Measurements from ENCODE around the gene DCAF6.

The DCAF6 gene

GRCh38 chr1:167968569-167968968 is 32.1 kb downstream of the DCAF6 start:
- ChIA-PET POLR2A (no interaction called here), CTCF (interaction anchor here (1.5 kb wide), 1 partner anchor 15 kb away, joined by 4 read pairs; no protein-coding TSS in a partner anchor)
- no peak for DNase-seq (ENCODE audit: extremely low spot score)
- no peak for TF ChIP-seq CTCF (IDR thresholded peaks at IDR 0.05; ENCODE audit: control extremely low read depth, extremely low read depth, low read depth, missing control alignments)

- no peak for DNase-seq (ENCODE audit: extremely low spot score)
- CTCF ChIA-PET: interaction anchor here (2.3 kb wide), 1 partner anchor 8 kb away, joined by 5 read pairs; no protein-coding TSS in a partner anchor
- no peak for TF ChIP-seq CTCF (IDR thresholded peaks at IDR 0.05; ENCODE audit: control extremely low read depth, extremely low read depth, low read depth, missing control alignments)
- POLR2A ChIA-PET: no interaction called here
Measured at GRCh38 chr1:167973832-167974231, 37.3 kb downstream of the DCAF6 start.

GRCh38 chr1:167974698-167975097 is 38.2 kb downstream of the DCAF6 start:
- no peak for TF ChIP-seq CTCF (IDR thresholded peaks at IDR 0.05; ENCODE audit: control extremely low read depth, extremely low read depth, low read depth, missing control alignments)
- ChIA-PET POLR2A (no interaction called here), CTCF (interaction anchor here (2.3 kb wide), 1 partner anchor 9 kb away, joined by 5 read pairs; no protein-coding TSS in a partner anchor)
- no peak for DNase-seq (ENCODE audit: extremely low spot score)

GRCh38 chr1:167977245-167977644 is 40.8 kb downstream of the DCAF6 start:
- CTCF ChIA-PET: no interaction called here
- no peak for TF ChIP-seq CTCF (IDR thresholded peaks at IDR 0.05; ENCODE audit: control extremely low read depth, extremely low read depth, low read depth, missing control alignments)
- POLR2A ChIA-PET: no interaction called here
- DNase-seq (ENCODE audit: extremely low spot score): no peak

GRCh38 chr1:167981933-167982332 is 45.5 kb downstream of the DCAF6 start:
- ChIA-PET POLR2A (no interaction called here), CTCF (no interaction called here)
- no peak for DNase-seq (ENCODE audit: extremely low spot score)
- no peak for TF ChIP-seq CTCF (IDR thresholded peaks at IDR 0.05; ENCODE audit: control extremely low read depth, extremely low read depth, low read depth, missing control alignments)

- POLR2A ChIA-PET: no interaction called here
- CTCF ChIA-PET: interaction anchor here (0.8 to 1.0 kb wide), 2 partner anchors 15 to 163 kb away, joined by 3 to 4 read pairs; no protein-coding TSS in a partner anchor
- no peak for TF ChIP-seq CTCF (IDR thresholded peaks at IDR 0.05; ENCODE audit: control extremely low read depth, extremely low read depth, low read depth, missing control alignments)
- DNase-seq (ENCODE audit: extremely low spot score): no peak
Measured at GRCh38 chr1:167983797-167984420, 47.4 kb downstream of the DCAF6 start.

Data from GM10248 (cell line).